ENCODE measurements around the gene HUNK.

HUNK gene

GRCh38 chr21:31987696-31988095 is 114.9 kb downstream of the HUNK start:
- TF ChIP-seq POLR2A (IDR thresholded peaks at IDR 0.05; ENCODE audit: low read depth, low read length): no peak
- FAIRE-seq (no peak), DNase-seq (ENCODE audit: insufficient read length, low spot score) (no peak)

- DNase-seq (ENCODE audit: insufficient read length, low spot score): no peak
- FAIRE-seq: no peak
- no peak for TF ChIP-seq POLR2A (IDR thresholded peaks at IDR 0.05; ENCODE audit: low read depth, low read length)
These were observed 115.9 kb downstream of the HUNK start for GRCh38 chr21:31988492-31989290.

GRCh38 chr21:31991356-31992331 is 118.8 kb downstream of the HUNK start:
- TF ChIP-seq POLR2A (IDR thresholded peaks at IDR 0.05; ENCODE audit: low read depth, low read length): no peak
- DNase-seq (ENCODE audit: insufficient read length, low spot score) (no peak), FAIRE-seq (no peak)

GRCh38 chr21:31992391-31992790 is 119.6 kb downstream of the HUNK start:
- TF ChIP-seq POLR2A (IDR thresholded peaks at IDR 0.05; ENCODE audit: low read depth, low read length): no peak
- FAIRE-seq (no peak), DNase-seq (ENCODE audit: insufficient read length, low spot score) (no peak)

GRCh38 chr21:31993826-31994825 is 121.3 kb downstream of the HUNK start:
- DNase-seq (ENCODE audit: insufficient read length, low spot score) (no peak), FAIRE-seq (no peak)
- no peak for TF ChIP-seq POLR2A (IDR thresholded peaks at IDR 0.05; ENCODE audit: low read depth, low read length)

- no peak for FAIRE-seq
- no peak for TF ChIP-seq POLR2A (IDR thresholded peaks at IDR 0.05; ENCODE audit: low read depth, low read length)
- no peak for DNase-seq (ENCODE audit: insufficient read length, low spot score)
These were observed 124.4 kb downstream of the HUNK start for GRCh38 chr21:31997191-31997590.

GRCh38 chr21:31999810-32000468 is 127.1 kb downstream of the HUNK start:
- DNase-seq (ENCODE audit: insufficient read length, low spot score): no peak
- no peak for FAIRE-seq
- no peak for TF ChIP-seq POLR2A (IDR thresholded peaks at IDR 0.05; ENCODE audit: low read depth, low read length)

- no peak for TF ChIP-seq POLR2A (IDR thresholded peaks at IDR 0.05; ENCODE audit: low read depth, low read length)
- FAIRE-seq (no peak), DNase-seq (ENCODE audit: insufficient read length, low spot score) (no peak)
These were observed 128.6 kb downstream of the HUNK start for GRCh38 chr21:32001390-32001789.

GRCh38 chr21:32003411-32003810 is 130.6 kb downstream of the HUNK start:
- DNase-seq (ENCODE audit: insufficient read length, low spot score): no peak
- no peak for FAIRE-seq
- no peak for TF ChIP-seq POLR2A (IDR thresholded peaks at IDR 0.05; ENCODE audit: low read depth, low read length)

GRCh38 chr21:32004291-32004690 is 131.5 kb downstream of the HUNK start:
- no peak for TF ChIP-seq POLR2A (IDR thresholded peaks at IDR 0.05; ENCODE audit: low read depth, low read length)
- FAIRE-seq: no peak
- no peak for DNase-seq (ENCODE audit: insufficient read length, low spot score)

GRCh38 chr21:32007456-32007855 is 134.6 kb downstream of the HUNK start:
- TF ChIP-seq POLR2A (IDR thresholded peaks at IDR 0.05; ENCODE audit: low read depth, low read length): no peak
- DNase-seq (ENCODE audit: insufficient read length, low spot score): no peak
- no peak for FAIRE-seq

GRCh38 chr21:32008714-32009113 is 135.9 kb downstream of the HUNK start:
- no peak for DNase-seq (ENCODE audit: insufficient read length, low spot score)
- no peak for TF ChIP-seq POLR2A (IDR thresholded peaks at IDR 0.05; ENCODE audit: low read depth, low read length)
- no peak for FAIRE-seq

- DNase-seq (ENCODE audit: insufficient read length, low spot score): no peak
- no peak for TF ChIP-seq POLR2A (IDR thresholded peaks at IDR 0.05; ENCODE audit: low read depth, low read length)
- no peak for FAIRE-seq
These were observed 136.4 kb downstream of the HUNK start for GRCh38 chr21:32009263-32009662.
